Panc1 (cell line): ENCODE data around the gene TACR1. TPM values are rescaled to one million over a fixed set of nuclear protein-coding genes. Genes with fewer than 3 reads are reported as not detected.

ENCODE experiments used
- ATAC-seq: fragments of 200-7000 bp; cut with Tn5 transposase; 2 replicates; pipeline ENCODE4 v1.9.1; 2020; ENCODE audit warnings: mild to moderate bottlenecking, moderate library complexity
- BruUV-seq: library from RNA; stranded (reverse); fragments of 400-500 nt; replicated peaks from 2 replicates; lab custom pipeline; 2021; lab: Mats Ljungman, UMichigan
- CTCF ChIA-PET: fragments of 300-600 bp; sonication (Branson Sonifier 250); formaldehyde crosslinking; loops from one replicate; lab custom pipeline; 2022; ENCODE audit warnings: antibody characterized with exemption; lab: Charles Lee
- POLR2A ChIA-PET: fragments of 300-600 bp; sonication (Branson Sonifier 250); formaldehyde crosslinking; loops from one replicate; lab custom pipeline; 2022; ENCODE audit warnings: antibody characterized with exemption; lab: Charles Lee
- DNase-seq: peaks from one replicate; pipeline ENCODE4 v3.0.0-alpha.2; 2010; ENCODE audit warnings: low read depth, low spot score
- H3K27ac ChIP-seq: 2 replicates; pipeline ENCODE4 v1.5.1; 2011; ENCODE audit warnings: mild to moderate bottlenecking, low read length, inconsistent platforms
- H3K27me3 ChIP-seq: fragments of 200-500 bp; sonication (Bioruptor generic); 2 replicates; pipeline ENCODE4 v1.6.0; 2014; ENCODE audit warnings: low read length, inconsistent platforms; ENCODE audit not compliant: control insufficient read depth, insufficient read depth
- H3K36me3 ChIP-seq: fragments of 200-500 bp; sonication (Bioruptor generic); 2 replicates; pipeline ENCODE4 v1.5.1; 2014; ENCODE audit warnings: inconsistent platforms, mild to moderate bottlenecking, low read length, moderate library complexity; ENCODE audit not compliant: control insufficient read depth, insufficient read depth
- H3K4me1 ChIP-seq: 2 replicates; pipeline ENCODE4 v1.5.1; 2011; ENCODE audit warnings: inconsistent platforms, mild to moderate bottlenecking, low read length, moderate library complexity; ENCODE audit not compliant: control insufficient read depth, insufficient read depth
- H3K4me3 ChIP-seq, 2 experiments: 2 replicates each; pipeline ENCODE4 v1.5.1; 2011 to 2012; ENCODE audit warnings: low read depth in 2 of 2, low read length in 2 of 2, mild to moderate bottlenecking in 2 of 2, inconsistent platforms in 1 of 2, moderate library complexity in 1 of 2
- H3K9me3 ChIP-seq: fragments of 200-500 bp; sonication (Bioruptor generic); 2 replicates; pipeline ENCODE4 v1.5.1; 2014; ENCODE audit warnings: low read depth, mild to moderate bottlenecking, inconsistent platforms, low read length, moderate library complexity; ENCODE audit not compliant: control insufficient read depth, insufficient read depth
- CTCF ChIP-seq: fragments of 450-650 bp; IDR thresholded peaks from 2 replicates; pipeline ENCODE4 v1.5.1; 2017; ENCODE audit warnings: mild to moderate bottlenecking
- POLR2AphosphoS5 ChIP-seq: IDR thresholded peaks from 2 replicates; pipeline ENCODE4 v1.6.1; 2012; ENCODE audit warnings: mild to moderate bottlenecking, low read depth, low read length, moderate library complexity
- REST ChIP-seq, 2 experiments: IDR thresholded peaks; 2 replicates each; pipeline ENCODE4 v1.6.1; 2011 to 2012; ENCODE audit warnings: low read depth in 2 of 2, control low read depth in 1 of 2, low read length in 1 of 2, mild to moderate bottlenecking in 1 of 2, moderate library complexity in 1 of 2; ENCODE audit not compliant: insufficient read depth in 1 of 2
- SIN3A ChIP-seq: IDR thresholded peaks from 2 replicates; pipeline ENCODE4 v1.6.1; 2012; ENCODE audit warnings: low read depth, mild to moderate bottlenecking, low read length, moderate library complexity, borderline replicate concordance; ENCODE audit not compliant: insufficient read depth
- TCF7L2 ChIP-seq: IDR thresholded peaks from 2 replicates; pipeline ENCODE4 v1.6.1; 2011; ENCODE audit warnings: mild to moderate bottlenecking, low read depth, low read length, inconsistent platforms
- in situ Hi-C: cut with HindIII; loops from 2 replicates; pipeline ENCODE4 v1.10.0; 2016; ENCODE audit warnings: low sequenced_read_pairs, low pct_unique_long_range_greater_than_20kb
- intact Hi-C: fragments of 100-400 bp; cut with micrococcal nuclease; formaldehyde crosslinking; loops from one replicate; pipeline ENCODE4 v1.10.0; 2022; ENCODE audit not compliant: unreplicated experiment
- total RNA-seq: library from RNA; stranded (reverse); gene quantifications from one replicate; pipeline ENCODE4 v1.2.1, GENCODE V29; 2021; ENCODE audit not compliant: unreplicated experiment

The TACR1 gene
- total RNA-seq, 1 experiment from 2014 or later, result not detected

- H3K4me3 ChIP-seq, result no peak overlapping the region
- H3K27ac ChIP-seq, result no peak overlapping the region
- H3K9me3 ChIP-seq, result no peaks in the 10 kb centered on the region
- TF ChIP-seq SIN3A (no peak), POLR2AphosphoS5 (no peak), CTCF (no peak), TCF7L2 (no peak), REST (IDR thresholded peaks at IDR 0.05; ENCODE audit: insufficient read depth in 1 of 2, low read depth in 2 of 2, low read length in 1 of 2) (no peak)
- POLR2A ChIA-PET, result no interaction called here
- ATAC-seq (no peak), DNase-seq (no peak)
- intact Hi-C loops (no loop called here), in situ Hi-C loops (no loop called here)
- no TSS peak for BruUV-seq
- no peaks in the 10 kb centered on the region for H3K27me3 ChIP-seq
- no peaks in the 10 kb centered on the region for H3K4me1 ChIP-seq
- CTCF ChIA-PET, result no interaction called here
- no peaks in the 10 kb centered on the region for H3K36me3 ChIP-seq
These were observed 196.0 kb downstream of the TACR1 start for GRCh38 chr2:75003276-75003675.

GRCh38 chr2:75002007-75002406 lies 197.3 kb downstream of the TACR1 start:
- POLR2A ChIA-PET, result no interaction called here
- in situ Hi-C loops, result no loop called here

More at GRCh38 chr2:75002007-75002406, 197.3 kb downstream of the TACR1 start:
- DNase-seq, result no peak
- CTCF ChIA-PET, result no interaction called here
- TF ChIP-seq POLR2AphosphoS5 (no peak), SIN3A (no peak), TCF7L2 (no peak), REST (IDR thresholded peaks at IDR 0.05; ENCODE audit: insufficient read depth in 1 of 2, low read depth in 2 of 2, low read length in 1 of 2) (no peak)
- no peak for ATAC-seq
- Histone ChIP-seq H3K4me1 (no peaks in the 10 kb centered on the region), H3K27me3 (no peaks in the 10 kb centered on the region), H3K36me3 (no peaks in the 10 kb centered on the region), H3K4me3 (no peak overlapping the region), H3K9me3 (no peaks in the 10 kb centered on the region), H3K27ac (no peak overlapping the region)
- no TSS peak for BruUV-seq
- intact Hi-C loops, result no loop called here
